ENCODE data around the gene TRIM6. TPM values are rescaled to one million over a fixed set of nuclear protein-coding genes. Genes with fewer than 3 reads are reported as not detected.
"Not testable (repeated sequence)": the region's sequence is repeated elsewhere in the genome, so short reads cannot be mapped to it uniquely, and the experiment has no call there.

Gene TRIM6
- total RNA-seq, 1 donor from 2014 or later = 10.1 TPM

DNA sequence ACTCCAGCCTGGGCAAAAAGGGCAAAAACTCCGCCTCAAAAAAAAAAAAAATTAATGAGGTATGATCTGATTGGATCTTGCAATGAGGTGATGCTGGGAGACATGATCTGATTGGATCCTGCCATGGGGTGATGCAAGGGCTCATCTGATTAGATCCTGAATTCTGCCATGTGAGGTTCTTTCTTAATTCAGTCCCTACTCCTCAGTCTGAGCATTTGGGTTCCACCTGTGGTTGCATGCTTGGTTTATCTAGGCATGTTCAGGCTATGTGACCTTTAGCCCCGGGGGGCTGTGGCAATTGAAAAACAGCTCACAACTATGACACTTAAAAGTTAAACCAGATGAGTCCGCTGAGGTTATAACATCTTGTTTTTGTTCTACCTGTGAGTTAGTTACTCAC lies 4.8 kb upstream of the TRIM6 start:
- H3K4me3 Mint-ChIP-seq (ENCODE audit: unreplicated experiment) = peak overlapping the region; percentile 67
- H3K4me1 Mint-ChIP-seq (ENCODE audit: unreplicated experiment) = peaks cover 4% of the 10 kb centered on the region
- H3K36me3 Mint-ChIP-seq (ENCODE audit: low read depth, unreplicated experiment) = peaks cover 14% of the 10 kb centered on the region
- DNase-seq (ENCODE audit: low spot score) = no peak
- no peaks in the 10 kb centered on the region for H3K27me3 Mint-ChIP-seq (ENCODE audit: unreplicated experiment)
- TF ChIP-seq, protein P1, sequence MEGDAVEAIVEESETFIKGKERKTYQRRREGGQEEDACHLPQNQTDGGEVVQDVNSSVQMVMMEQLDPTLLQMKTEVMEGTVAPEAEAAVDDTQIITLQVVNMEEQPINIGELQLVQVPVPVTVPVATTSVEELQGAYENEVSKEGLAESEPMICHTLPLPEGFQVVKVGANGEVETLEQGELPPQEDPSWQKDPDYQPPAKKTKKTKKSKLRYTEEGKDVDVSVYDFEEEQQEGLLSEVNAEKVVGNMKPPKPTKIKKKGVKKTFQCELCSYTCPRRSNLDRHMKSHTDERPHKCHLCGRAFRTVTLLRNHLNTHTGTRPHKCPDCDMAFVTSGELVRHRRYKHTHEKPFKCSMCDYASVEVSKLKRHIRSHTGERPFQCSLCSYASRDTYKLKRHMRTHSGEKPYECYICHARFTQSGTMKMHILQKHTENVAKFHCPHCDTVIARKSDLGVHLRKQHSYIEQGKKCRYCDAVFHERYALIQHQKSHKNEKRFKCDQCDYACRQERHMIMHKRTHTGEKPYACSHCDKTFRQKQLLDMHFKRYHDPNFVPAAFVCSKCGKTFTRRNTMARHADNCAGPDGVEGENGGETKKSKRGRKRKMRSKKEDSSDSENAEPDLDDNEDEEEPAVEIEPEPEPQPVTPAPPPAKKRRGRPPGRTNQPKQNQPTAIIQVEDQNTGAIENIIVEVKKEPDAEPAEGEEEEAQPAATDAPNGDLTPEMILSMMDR (IDR thresholded peaks at IDR 0.05; ENCODE audit: unreplicated experiment) = no peak
- peaks cover 5% of the 10 kb centered on the region for H3K9me3 Mint-ChIP-seq (ENCODE audit: unreplicated experiment)
- no peak overlapping the region for H3K27ac Mint-ChIP-seq (ENCODE audit: unreplicated experiment)

DNA sequence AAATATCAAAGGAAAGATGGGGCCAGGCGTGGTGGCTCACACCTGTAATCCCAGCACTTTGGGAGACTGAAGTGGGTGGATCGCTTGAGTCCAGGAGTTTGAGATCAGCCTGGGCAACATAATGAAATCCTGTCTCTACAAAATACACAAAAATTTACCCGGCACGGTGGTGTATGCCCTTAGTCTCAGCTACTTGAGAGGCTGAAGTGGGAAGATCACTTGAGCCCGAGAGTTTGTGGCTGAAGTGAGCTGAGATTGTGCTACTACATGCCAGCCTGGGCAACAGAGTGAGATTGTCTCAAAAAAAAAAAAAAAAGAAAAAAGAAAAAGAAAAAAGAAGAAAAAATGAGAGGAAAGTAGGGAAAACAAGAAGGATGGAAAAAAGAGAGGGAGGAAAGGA lies 3.8 kb upstream of the TRIM6 start:
- H3K9me3 Mint-ChIP-seq (ENCODE audit: unreplicated experiment) = peaks cover 5% of the 10 kb centered on the region
- no peak for DNase-seq (ENCODE audit: low spot score)
- no peak overlapping the region for H3K27ac Mint-ChIP-seq (ENCODE audit: unreplicated experiment)
- H3K36me3 Mint-ChIP-seq (ENCODE audit: low read depth, unreplicated experiment) = peaks cover 14% of the 10 kb centered on the region
- H3K4me1 Mint-ChIP-seq (ENCODE audit: unreplicated experiment) = peaks cover 14% of the 10 kb centered on the region
- TF ChIP-seq, protein P1 (IDR thresholded peaks at IDR 0.05; ENCODE audit: unreplicated experiment) = no peak
- peaks cover 2% of the 10 kb centered on the region for H3K27me3 Mint-ChIP-seq (ENCODE audit: unreplicated experiment)
- no peak overlapping the region for H3K4me3 Mint-ChIP-seq (ENCODE audit: unreplicated experiment)

DNA sequence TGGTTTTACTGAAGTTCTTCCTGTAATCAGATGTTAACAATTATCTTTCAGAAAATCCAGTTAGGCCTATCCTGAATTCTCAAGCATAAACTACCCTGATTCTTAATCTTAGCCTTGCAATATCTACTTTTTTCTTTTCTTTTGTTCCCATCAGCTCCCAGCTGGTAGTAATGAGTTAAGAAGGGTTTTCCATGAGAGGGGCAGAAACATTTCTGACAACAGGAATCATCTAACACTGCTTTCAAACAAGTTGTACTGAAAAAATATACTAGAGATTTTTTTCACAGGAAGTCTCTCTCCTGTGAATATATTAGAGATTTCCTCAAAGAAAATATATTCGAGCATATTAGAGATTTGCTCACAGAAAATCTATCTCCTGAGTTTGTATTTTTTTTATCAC lies 3.3 kb upstream of the TRIM6 start:
- H3K4me1 Mint-ChIP-seq (ENCODE audit: unreplicated experiment) = peaks cover 18% of the 10 kb centered on the region
- peaks cover 14% of the 10 kb centered on the region for H3K36me3 Mint-ChIP-seq (ENCODE audit: low read depth, unreplicated experiment)
- peaks cover 2% of the 10 kb centered on the region for H3K27me3 Mint-ChIP-seq (ENCODE audit: unreplicated experiment)
- no peak overlapping the region for H3K4me3 Mint-ChIP-seq (ENCODE audit: unreplicated experiment)
- TF ChIP-seq, protein P1 (IDR thresholded peaks at IDR 0.05; ENCODE audit: unreplicated experiment) = no peak
- no peak overlapping the region for H3K27ac Mint-ChIP-seq (ENCODE audit: unreplicated experiment)
- no peak for DNase-seq (ENCODE audit: low spot score)
- H3K9me3 Mint-ChIP-seq (ENCODE audit: unreplicated experiment) = peaks cover 5% of the 10 kb centered on the region

DNA sequence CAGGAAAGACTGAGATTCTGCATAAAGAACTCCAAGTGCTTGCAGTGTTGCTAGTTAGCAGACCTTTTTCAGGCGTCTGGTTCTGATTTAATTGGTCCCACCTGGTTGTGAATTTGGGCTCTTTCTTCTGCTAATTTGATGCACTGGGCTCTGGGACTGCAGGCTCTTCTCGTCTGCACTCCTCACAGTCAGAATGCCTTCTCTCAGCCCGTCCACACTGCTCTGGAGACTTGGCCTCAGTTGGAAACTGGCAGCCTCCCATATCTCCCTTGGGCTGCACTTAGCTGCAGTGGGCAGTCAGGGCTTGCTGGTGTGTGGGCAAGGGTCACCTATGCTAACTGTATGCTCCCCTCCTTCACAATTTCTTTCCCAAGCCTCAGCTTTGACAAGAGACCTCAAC lies 1.5 kb downstream of the TRIM6 start:
- no peak overlapping the region for H3K27ac Mint-ChIP-seq (ENCODE audit: unreplicated experiment)
- TF ChIP-seq, protein P1 (IDR thresholded peaks at IDR 0.05; ENCODE audit: unreplicated experiment) = no peak
- H3K4me1 Mint-ChIP-seq (ENCODE audit: unreplicated experiment) = peaks cover 20% of the 10 kb centered on the region
- H3K4me3 Mint-ChIP-seq (ENCODE audit: unreplicated experiment) = no peak overlapping the region
- H3K36me3 Mint-ChIP-seq (ENCODE audit: low read depth, unreplicated experiment) = no peaks in the 10 kb centered on the region
- no peak for DNase-seq (ENCODE audit: low spot score)
- peaks cover 2% of the 10 kb centered on the region for H3K27me3 Mint-ChIP-seq (ENCODE audit: unreplicated experiment)
- no peaks in the 10 kb centered on the region for H3K9me3 Mint-ChIP-seq (ENCODE audit: unreplicated experiment)

DNA sequence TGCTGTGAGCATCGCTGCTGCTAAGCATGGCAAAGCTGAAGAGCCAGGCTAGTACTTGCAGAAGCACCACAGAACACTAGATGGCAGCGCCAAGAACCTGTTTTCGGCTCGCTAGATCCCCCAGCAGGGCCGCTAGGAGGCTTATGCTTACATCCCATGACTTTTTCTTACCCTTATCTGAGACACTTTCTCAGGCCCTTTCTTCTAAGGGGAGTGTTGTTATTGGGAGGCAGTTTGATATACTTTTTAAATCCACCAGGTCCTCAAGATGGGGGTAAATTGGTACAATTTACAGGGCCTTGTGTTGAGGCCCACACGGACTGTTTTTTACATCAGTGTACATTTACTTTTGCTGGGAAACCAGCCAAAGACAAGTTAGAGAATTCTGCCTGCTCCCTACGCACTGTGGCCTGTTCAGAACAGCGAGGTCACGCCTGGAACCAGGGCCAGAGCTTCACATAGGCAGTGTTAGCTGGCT lies 4.0 kb downstream of the TRIM6 start:
- DNase-seq (ENCODE audit: low spot score) = peak; percentile 66
- Mint-ChIP-seq H3K4me1 (ENCODE audit: unreplicated experiment) (peaks cover 19% of the 10 kb centered on the region), H3K27me3 (ENCODE audit: unreplicated experiment) (peaks cover 5% of the 10 kb centered on the region), H3K36me3 (ENCODE audit: low read depth, unreplicated experiment) (peaks cover 16% of the 10 kb centered on the region), H3K27ac (ENCODE audit: unreplicated experiment) (no peak overlapping the region), H3K4me3 (ENCODE audit: unreplicated experiment) (no peak overlapping the region), H3K9me3 (ENCODE audit: unreplicated experiment) (no peaks in the 10 kb centered on the region)
- TF ChIP-seq, protein P1 (IDR thresholded peaks at IDR 0.05; ENCODE audit: unreplicated experiment) = peak; percentile 30

DNA sequence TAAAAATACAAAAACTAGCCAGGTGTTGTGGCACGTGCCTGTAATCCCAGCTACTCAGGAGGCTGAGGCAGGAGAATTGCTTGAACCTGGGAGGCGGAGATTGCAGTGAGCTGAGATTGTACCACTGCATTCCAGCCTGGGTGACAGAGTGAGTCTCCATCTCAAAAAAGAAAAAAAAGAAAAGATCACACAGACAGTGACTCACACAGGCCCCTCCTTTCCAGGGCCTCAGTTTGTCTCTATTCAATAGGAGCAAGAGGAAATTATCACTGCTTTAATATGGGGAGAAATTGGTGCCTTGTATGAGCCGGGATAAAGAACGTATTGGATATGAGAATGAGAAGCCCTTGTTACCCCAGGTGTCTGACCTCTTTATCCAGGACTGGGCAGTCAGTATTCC lies 6.4 kb downstream of the TRIM6 start:
- DNase-seq (ENCODE audit: low spot score); H3K27me3 Mint-ChIP-seq (ENCODE audit: unreplicated experiment); H3K4me3 Mint-ChIP-seq (ENCODE audit: unreplicated experiment); H3K27ac Mint-ChIP-seq (ENCODE audit: unreplicated experiment); H3K4me1 Mint-ChIP-seq (ENCODE audit: unreplicated experiment); H3K9me3 Mint-ChIP-seq (ENCODE audit: unreplicated experiment): not testable (repeated sequence)
- peaks cover 28% of the 10 kb centered on the region for H3K36me3 Mint-ChIP-seq (ENCODE audit: low read depth, unreplicated experiment)
